Measurements from ENCODE around the gene SMPDL3A. TPM values are rescaled to one million over a fixed set of nuclear protein-coding genes. Genes with fewer than 3 reads are reported as not detected.

The SMPDL3A gene
- total and polyA plus RNA-seq, 2 donors (not counting 1 experiment from before 2014, with no cell fraction given): 19.8 to 30.5 TPM

- no peaks in the 10 kb centered on the region for H3K36me3 ChIP-seq (ENCODE audit: control insufficient read depth, insufficient read depth, low read length)
- no peak overlapping the region for H3K4me3 ChIP-seq (replicated peaks in 1 of 4; ENCODE audit: control extremely low read depth in 1 of 4, insufficient read depth in 1 of 4, low read depth in 3 of 4, low read length in 4 of 4)
- H3K4me2 ChIP-seq (ENCODE audit: extremely low read depth, insufficient read depth, low read length): peak overlapping the region; percentile 19
- DNase-seq (ENCODE audit: low read depth in 2 of 2): peak in 1 of 2 donors; percentile 55
- no peaks in the 10 kb centered on the region for H3K4me1 ChIP-seq (ENCODE audit: control insufficient read depth, extremely low read depth, insufficient read depth, low read length)
- TF ChIP-seq CTCF (conservative IDR thresholded peaks at IDR 0.05 in 1 of 2, IDR thresholded peaks at IDR 0.05 in 1 of 2; ENCODE audit: low read depth in 1 of 2, low read length in 2 of 2) (no peak), EZH2 (IDR thresholded peaks at IDR 0.05; ENCODE audit: low read length, missing control alignments) (no peak)
- H3K27me3 ChIP-seq (ENCODE audit: control insufficient read depth, insufficient read depth, low read length): no peaks in the 10 kb centered on the region
- no peaks in the 10 kb centered on the region for H4K20me1 ChIP-seq (ENCODE audit: control insufficient read depth, extremely low read depth, insufficient read depth, low read length)
- no peak overlapping the region for H3K27ac ChIP-seq (ENCODE audit: insufficient read depth, low read length)
- H3K79me2 ChIP-seq (ENCODE audit: control insufficient read depth, insufficient read depth, low read length): no peaks in the 10 kb centered on the region
- H2AFZ ChIP-seq (ENCODE audit: low read length): peak overlapping the region; percentile 21
- no peak overlapping the region for H3K9ac ChIP-seq (ENCODE audit: insufficient read depth, low read length)
- no peaks in the 10 kb centered on the region for H3K9me3 ChIP-seq (ENCODE audit: control insufficient read depth, insufficient read depth, low read depth, low read length)
Measured at GRCh38 chr6:122753688-122754056, 35.4 kb upstream of the SMPDL3A start.

- no peaks in the 10 kb centered on the region for H3K79me2 ChIP-seq (ENCODE audit: control insufficient read depth, insufficient read depth, low read length)
- no peak overlapping the region for H3K4me2 ChIP-seq (ENCODE audit: extremely low read depth, insufficient read depth, low read length)
- H3K36me3 ChIP-seq (ENCODE audit: control insufficient read depth, insufficient read depth, low read length): no peaks in the 10 kb centered on the region
- no peaks in the 10 kb centered on the region for H3K4me1 ChIP-seq (ENCODE audit: control insufficient read depth, extremely low read depth, insufficient read depth, low read length)
- no peak for TF ChIP-seq EZH2 (IDR thresholded peaks at IDR 0.05; ENCODE audit: low read length, missing control alignments)
- no peak for TF ChIP-seq CTCF (conservative IDR thresholded peaks at IDR 0.05 in 1 of 2, IDR thresholded peaks at IDR 0.05 in 1 of 2; ENCODE audit: low read depth in 1 of 2, low read length in 2 of 2)
- no peaks in the 10 kb centered on the region for H4K20me1 ChIP-seq (ENCODE audit: control insufficient read depth, extremely low read depth, insufficient read depth, low read length)
- no peaks in the 10 kb centered on the region for H3K9me3 ChIP-seq (ENCODE audit: control insufficient read depth, insufficient read depth, low read depth, low read length)
- no peak for DNase-seq (ENCODE audit: low read depth in 2 of 2)
- no peaks in the 10 kb centered on the region for H3K27me3 ChIP-seq (ENCODE audit: control insufficient read depth, insufficient read depth, low read length)
- no peak overlapping the region for H2AFZ ChIP-seq (ENCODE audit: low read length)
- H3K27ac ChIP-seq (ENCODE audit: insufficient read depth, low read length): no peak overlapping the region
- no peak overlapping the region for H3K9ac ChIP-seq (ENCODE audit: insufficient read depth, low read length)
- H3K4me3 ChIP-seq (replicated peaks in 1 of 4; ENCODE audit: control extremely low read depth in 1 of 4, insufficient read depth in 1 of 4, low read depth in 3 of 4, low read length in 4 of 4): no peak overlapping the region
Measured at GRCh38 chr6:122754191-122754731, 34.8 kb upstream of the SMPDL3A start.

GRCh38 chr6:122755901-122756300 is 33.2 kb upstream of the SMPDL3A start:
- Histone ChIP-seq H3K4me1 (ENCODE audit: control insufficient read depth, extremely low read depth, insufficient read depth, low read length) (no peaks in the 10 kb centered on the region), H3K79me2 (ENCODE audit: control insufficient read depth, insufficient read depth, low read length) (no peaks in the 10 kb centered on the region), H4K20me1 (ENCODE audit: control insufficient read depth, extremely low read depth, insufficient read depth, low read length) (no peaks in the 10 kb centered on the region), H2AFZ (ENCODE audit: low read length) (no peak overlapping the region), H3K27me3 (ENCODE audit: control insufficient read depth, insufficient read depth, low read length) (no peaks in the 10 kb centered on the region), H3K27ac (ENCODE audit: insufficient read depth, low read length) (no peak overlapping the region), H3K9ac (ENCODE audit: insufficient read depth, low read length) (no peak overlapping the region), H3K4me3 (replicated peaks in 1 of 4; ENCODE audit: control extremely low read depth in 1 of 4, insufficient read depth in 1 of 4, low read depth in 3 of 4, low read length in 4 of 4) (no peak overlapping the region), H3K9me3 (ENCODE audit: control insufficient read depth, insufficient read depth, low read depth, low read length) (no peaks in the 10 kb centered on the region), H3K4me2 (ENCODE audit: extremely low read depth, insufficient read depth, low read length) (no peak overlapping the region), H3K36me3 (ENCODE audit: control insufficient read depth, insufficient read depth, low read length) (no peaks in the 10 kb centered on the region)
- no peak for DNase-seq (ENCODE audit: low read depth in 2 of 2)
- TF ChIP-seq EZH2 (IDR thresholded peaks at IDR 0.05; ENCODE audit: low read length, missing control alignments) (no peak), CTCF (conservative IDR thresholded peaks at IDR 0.05 in 1 of 2, IDR thresholded peaks at IDR 0.05 in 1 of 2; ENCODE audit: low read depth in 1 of 2, low read length in 2 of 2) (no peak)
